ENCODE measurements around the gene VAPB. TPM values are rescaled to one million over a fixed set of nuclear protein-coding genes. Genes with fewer than 3 reads are reported as not detected.
A peak's percentile ranks its signal among the peaks of the same experiment; 100 is the strongest.

The VAPB gene
- total RNA-seq, 1 donor = 15.1 TPM

GRCh38 chr20:58441723-58442122 lies 52.7 kb downstream of the VAPB start:
- no peak for TF ChIP-seq CTCF (IDR thresholded peaks at IDR 0.05; ENCODE audit: insufficient read depth, low read depth, low read length)
- no peak for DNase-seq (ENCODE audit: low read depth)
- no peak overlapping the region for H3K4me3 ChIP-seq (ENCODE audit: low read depth, low read length)

- DNase-seq (ENCODE audit: low read depth) = no peak
- H3K4me3 ChIP-seq (ENCODE audit: low read depth, low read length) = no peak overlapping the region
- TF ChIP-seq CTCF (IDR thresholded peaks at IDR 0.05; ENCODE audit: insufficient read depth, low read depth, low read length) = no peak
Observed at GRCh38 chr20:58444746-58445255, 55.8 kb downstream of the VAPB start.

- DNase-seq (ENCODE audit: low read depth) = no peak
- no peak overlapping the region for H3K4me3 ChIP-seq (ENCODE audit: low read depth, low read length)
- TF ChIP-seq CTCF (IDR thresholded peaks at IDR 0.05; ENCODE audit: insufficient read depth, low read depth, low read length) = no peak
Observed at GRCh38 chr20:58446264-58446959, 57.4 kb downstream of the VAPB start.

- no peak for TF ChIP-seq CTCF (IDR thresholded peaks at IDR 0.05; ENCODE audit: insufficient read depth, low read depth, low read length)
- DNase-seq (ENCODE audit: low read depth) = no peak
- H3K4me3 ChIP-seq (ENCODE audit: low read depth, low read length) = no peak overlapping the region
Observed at GRCh38 chr20:58446960-58447265, 57.9 kb downstream of the VAPB start.

GRCh38 chr20:58447511-58448391 lies 58.7 kb downstream of the VAPB start:
- peak; percentile 67 for DNase-seq (ENCODE audit: low read depth)
- H3K4me3 ChIP-seq (ENCODE audit: low read depth, low read length) = no peak overlapping the region
- TF ChIP-seq CTCF (IDR thresholded peaks at IDR 0.05; ENCODE audit: insufficient read depth, low read depth, low read length) = peak; percentile 79

- no peak for DNase-seq (ENCODE audit: low read depth)
- TF ChIP-seq CTCF (IDR thresholded peaks at IDR 0.05; ENCODE audit: insufficient read depth, low read depth, low read length) = no peak
- no peak overlapping the region for H3K4me3 ChIP-seq (ENCODE audit: low read depth, low read length)
Observed at GRCh38 chr20:58448958-58449357, 59.9 kb downstream of the VAPB start.
